ENCODE data around the gene COG3. TPM values are rescaled to one million over a fixed set of nuclear protein-coding genes. Genes with fewer than 3 reads are reported as not detected.

COG3 gene
- total and polyA plus RNA-seq, 2 experiments from 2014 or later: 17.1 to 23.9 TPM

GRCh38 chr13:45540195-45540594 is 75.5 kb downstream of the COG3 start:
- H2AFZ ChIP-seq: no peak overlapping the region
- no peak for DNase-seq (ENCODE audit: low spot score)
- H3K9me2 ChIP-seq (ENCODE audit: insufficient read depth): no peaks in the 10 kb centered on the region
- H3K4me2 ChIP-seq: no peak overlapping the region
- Mint-ChIP-seq H3K4me1 (no peaks in the 10 kb centered on the region), H3K4me3 (no peak overlapping the region), H3K27me3 (ENCODE audit: insufficient read depth, low read depth, poor library complexity) (peaks cover 6% of the 10 kb centered on the region), H3K36me3 (ENCODE audit: low read depth) (no peaks in the 10 kb centered on the region), H3K9me3 (no peaks in the 10 kb centered on the region), H3K27ac (peak overlapping the region; percentile 44; the same call in 1 of the 2 replicates)
- no peak for TF ChIP-seq JUNB (IDR thresholded peaks at IDR 0.05; ENCODE audit: unreplicated experiment)
- no peak for TF ChIP-seq EZH2phosphoT487 (IDR thresholded peaks at IDR 0.05; ENCODE audit: unreplicated experiment)
- no peak for TF ChIP-seq REST (IDR thresholded peaks at IDR 0.05; ENCODE audit: unreplicated experiment)
- TF ChIP-seq STAT1 (IDR thresholded peaks at IDR 0.05; ENCODE audit: unreplicated experiment): no peak
- no peak for TF ChIP-seq EZH2 (IDR thresholded peaks at IDR 0.05; ENCODE audit: low read depth, unreplicated experiment)
- TF ChIP-seq CREB1 (CRISPR knock-in tag; IDR thresholded peaks at IDR 0.05; ENCODE audit: low read depth): no peak
- TF ChIP-seq CTCF (conservative IDR thresholded peaks at IDR 0.05; ENCODE audit: low read depth in 2 of 2): no peak; a peak in 1 of 4 replicates
- no peak for TF ChIP-seq ETS1 (IDR thresholded peaks at IDR 0.05)
- no peak for TF ChIP-seq NANOG (IDR thresholded peaks at IDR 0.05; ENCODE audit: borderline replicate concordance)
- no peak for TF ChIP-seq POLR2AphosphoS5 (IDR thresholded peaks at IDR 0.05; ENCODE audit: low read depth)
- TF ChIP-seq ZNF462 (CRISPR knock-in tag; IDR thresholded peaks at IDR 0.05): no peak
- TF ChIP-seq ZNF331 (CRISPR knock-in tag; IDR thresholded peaks at IDR 0.05; ENCODE audit: low read depth): no peak
- TF ChIP-seq ZNF114 (CRISPR knock-in tag; IDR thresholded peaks at IDR 0.05): no peak
- H4K20me1 ChIP-seq (replicated peaks; ENCODE audit: insufficient read depth): peaks cover under 1% of the 10 kb centered on the region; the same call in 1 of the 2 replicates
- no peaks in the 10 kb centered on the region for H3K27me3 ChIP-seq (ENCODE audit: insufficient read depth)
- H3K4me1 ChIP-seq (ENCODE audit: insufficient read depth): no peaks in the 10 kb centered on the region
- H3K79me2 ChIP-seq (replicated peaks; ENCODE audit: insufficient read depth): no peaks in the 10 kb centered on the region
- no peak overlapping the region for H3K27ac ChIP-seq (ENCODE audit: low read depth)
- no peaks in the 10 kb centered on the region for H3F3A ChIP-seq (replicated peaks; ENCODE audit: low read depth)
- no peak overlapping the region for H3K4me3 ChIP-seq
- no peaks in the 10 kb centered on the region for H3K36me3 ChIP-seq (ENCODE audit: insufficient read depth)
- ATAC-seq: no peak; the same call in 2 of the 3 replicates

Measured in GM23338 (cell line).